Activated naive CD4-positive, alpha-beta T cell treated with anti-CD3 and anti-CD28 coated beads for 36 hours (primary cell): ENCODE results near the gene IKBKG. TPM values are rescaled to one million over a fixed set of nuclear protein-coding genes. Genes with fewer than 3 reads are reported as not detected.
A peak's percentile ranks its signal among the peaks of the same experiment; 100 is the strongest.
"Not testable (repeated sequence)": the region's sequence is repeated elsewhere in the genome, so short reads cannot be mapped to it uniquely, and the experiment has no call there.

ENCODE experiments used
- CTCF ChIA-PET: fragments of 350-600 bp; sonication (Branson Sonifier 250); formaldehyde crosslinking; loops from one replicate; lab custom pipeline; 2021; ENCODE audit warnings: antibody characterized with exemption; lab: Charles Lee
- DNase-seq: peaks from one replicate; pipeline ENCODE4 v3.0.0-alpha.2; 2020
- H3K27ac Mint-ChIP-seq: one replicate; pipeline ENCODE4 v1.8.0; 2021; ENCODE audit warnings: mild to moderate bottlenecking, mixed read lengths
- H3K27me3 Mint-ChIP-seq: one replicate; pipeline ENCODE4 v1.8.0; 2021; ENCODE audit warnings: low read depth, mixed read lengths
- H3K36me3 Mint-ChIP-seq: one replicate; pipeline ENCODE4 v1.8.0; 2021; ENCODE audit warnings: low read depth, mixed read lengths
- H3K4me1 Mint-ChIP-seq: one replicate; pipeline ENCODE4 v1.8.0; 2021; ENCODE audit warnings: low read depth, mixed read lengths
- H3K4me3 Mint-ChIP-seq: one replicate; pipeline ENCODE4 v1.8.0; 2021; ENCODE audit warnings: mild to moderate bottlenecking, moderate library complexity, mixed read lengths
- H3K9me3 Mint-ChIP-seq: one replicate; pipeline ENCODE4 v1.8.0; 2021; ENCODE audit warnings: mixed read lengths
- intact Hi-C: fragments of 100-400 bp; cut with micrococcal nuclease; formaldehyde crosslinking; loops from one replicate; pipeline ENCODE4 v1.15.1; 2023
- total RNA-seq, 2 experiments: library from RNA; stranded (reverse); gene quantifications; one replicate each; pipeline ENCODE4 v1.2.3, GENCODE V29; 2021

The IKBKG gene
- total RNA-seq, 2 experiments from 2014 or later: 42.2 to 42.6 TPM

- H3K27ac Mint-ChIP-seq: no peak overlapping the region
- peaks cover 7% of the 10 kb centered on the region for H3K36me3 Mint-ChIP-seq
- no peaks in the 10 kb centered on the region for H3K9me3 Mint-ChIP-seq
- DNase-seq: no peak
- no peaks in the 10 kb centered on the region for H3K27me3 Mint-ChIP-seq
- intact Hi-C loops: no loop called here
- peaks cover 8% of the 10 kb centered on the region for H3K4me1 Mint-ChIP-seq
- CTCF ChIA-PET: interaction anchor here (0.6 to 0.8 kb wide), 3 partner anchors 42 to 207 kb away, joined by 3 read pairs; no protein-coding TSS in a partner anchor
- H3K4me3 Mint-ChIP-seq: no peak overlapping the region
These were observed 15.8 kb upstream of the IKBKG start for GRCh38 chrX:154531626-154532025.

GRCh38 chrX:154532690-154533089 lies 14.7 kb upstream of the IKBKG start:
- H3K27me3 Mint-ChIP-seq: no peaks in the 10 kb centered on the region
- peaks cover 7% of the 10 kb centered on the region for H3K36me3 Mint-ChIP-seq
- intact Hi-C loops: no loop called here
- CTCF ChIA-PET: interaction anchor here (0.8 to 2.2 kb wide), 3 partner anchors 134 to 159 kb away, joined by 3 to 11 read pairs (median 5); partner anchors contain the start of genes FLNA and RPL10
- H3K9me3 Mint-ChIP-seq: no peaks in the 10 kb centered on the region
- H3K4me1 Mint-ChIP-seq: peaks cover 2% of the 10 kb centered on the region
- H3K4me3 Mint-ChIP-seq: no peak overlapping the region
- no peak for DNase-seq
- H3K27ac Mint-ChIP-seq: no peak overlapping the region

- Mint-ChIP-seq H3K27me3 (no peaks in the 10 kb centered on the region), H3K4me3 (no peak overlapping the region), H3K9me3 (no peaks in the 10 kb centered on the region), H3K36me3 (peaks cover 7% of the 10 kb centered on the region), H3K27ac (peak overlapping the region; percentile 61), H3K4me1 (peaks cover 8% of the 10 kb centered on the region)
- peak; percentile 91 for DNase-seq
- intact Hi-C loops: loop anchor here (1.0 kb wide), 1 partner anchor 163 kb away; no protein-coding TSS in a partner anchor
- CTCF ChIA-PET: interaction anchor here (0.6 to 2.2 kb wide), 7 partner anchors 8 to 418 kb away, joined by 3 to 11 read pairs (median 5); partner anchors contain the start of genes FLNA, RPL10 and SLC10A3
These were observed 12.7 kb upstream of the IKBKG start for GRCh38 chrX:154534526-154535322.

GRCh38 chrX:154535892-154536291 lies 11.5 kb upstream of the IKBKG start:
- peaks cover 7% of the 10 kb centered on the region for H3K36me3 Mint-ChIP-seq
- no peak overlapping the region for H3K4me3 Mint-ChIP-seq
- no peaks in the 10 kb centered on the region for H3K9me3 Mint-ChIP-seq
- H3K27me3 Mint-ChIP-seq: no peaks in the 10 kb centered on the region
- H3K4me1 Mint-ChIP-seq: peaks cover 8% of the 10 kb centered on the region
- CTCF ChIA-PET: interaction anchor here (0.7 to 1.5 kb wide), 4 partner anchors 9 to 163 kb away, joined by 3 to 6 read pairs (median 4); partner anchors contain the start of gene SLC10A3
- DNase-seq: no peak
- intact Hi-C loops: no loop called here
- no peak overlapping the region for H3K27ac Mint-ChIP-seq

GRCh38 chrX:154539077-154539476 lies 8.3 kb upstream of the IKBKG start:
- Mint-ChIP-seq H3K4me1 (peaks cover 28% of the 10 kb centered on the region), H3K27ac (peak overlapping the region; percentile 65), H3K27me3 (no peaks in the 10 kb centered on the region), H3K4me3 (no peak overlapping the region), H3K9me3 (no peaks in the 10 kb centered on the region), H3K36me3 (peaks cover 2% of the 10 kb centered on the region)
- DNase-seq: no peak
- CTCF ChIA-PET: interaction anchor here (0.8 kb wide), 1 partner anchor 8 kb away, joined by 3 read pairs; the partner anchor contains the start of gene IKBKG
- intact Hi-C loops: no loop called here

GRCh38 chrX:154540365-154540764 lies 7.1 kb upstream of the IKBKG start:
- intact Hi-C loops: not testable (repeated sequence)

GRCh38 chrX:154540897-154541535 lies 6.4 kb upstream of the IKBKG start:
- Mint-ChIP-seq H3K27me3 (no peaks in the 10 kb centered on the region), H3K36me3 (peaks cover 3% of the 10 kb centered on the region), H3K9me3 (no peaks in the 10 kb centered on the region), H3K4me1 (peaks cover 43% of the 10 kb centered on the region), H3K4me3 (no peak overlapping the region), H3K27ac (peak overlapping the region; percentile 94)
- intact Hi-C loops: no loop called here
- DNase-seq: no peak
- CTCF ChIA-PET: interaction anchor here (0.5 to 1.7 kb wide), 3 partner anchors 167 to 215 kb away, joined by 4 to 6 read pairs (median 4); partner anchors contain the start of gene FLNA

More at GRCh38 chrX:154540365-154540764, 7.1 kb upstream of the IKBKG start:
- H3K27me3 Mint-ChIP-seq, H3K9me3 Mint-ChIP-seq, H3K27ac Mint-ChIP-seq, DNase-seq, H3K36me3 Mint-ChIP-seq, H3K4me3 Mint-ChIP-seq: not testable (repeated sequence)
- CTCF ChIA-PET: interaction anchor here (1.1 kb wide), 1 partner anchor 167 kb away, joined by 4 read pairs; no protein-coding TSS in a partner anchor
- H3K4me1 Mint-ChIP-seq: peaks cover 37% of the 10 kb centered on the region

GRCh38 chrX:154541589-154541895 lies 5.9 kb upstream of the IKBKG start:
- H3K27ac Mint-ChIP-seq: peak overlapping the region; percentile 94
- peaks cover 46% of the 10 kb centered on the region for H3K4me1 Mint-ChIP-seq

GRCh38 chrX:154541896-154542722 lies 5.3 kb upstream of the IKBKG start:
- peak overlapping the region; percentile 94 for H3K27ac Mint-ChIP-seq
- H3K4me1 Mint-ChIP-seq: peaks cover 46% of the 10 kb centered on the region
- CTCF ChIA-PET: interaction anchor here (1.1 to 1.9 kb wide), 3 partner anchors 15 to 169 kb away, joined by 3 to 8 read pairs (median 6); partner anchors contain the start of gene FLNA
- H3K36me3 Mint-ChIP-seq: peaks cover 4% of the 10 kb centered on the region
- H3K4me3 Mint-ChIP-seq: peak overlapping the region; percentile 74
- intact Hi-C loops: no loop called here
- DNase-seq: peak; percentile 59
- H3K27me3 Mint-ChIP-seq: no peaks in the 10 kb centered on the region
- no peaks in the 10 kb centered on the region for H3K9me3 Mint-ChIP-seq

More at GRCh38 chrX:154541589-154541895, 5.9 kb upstream of the IKBKG start:
- CTCF ChIA-PET: interaction anchor here (1.7 kb wide), 1 partner anchor 168 kb away, joined by 6 read pairs; the partner anchor contains the start of gene FLNA
- Mint-ChIP-seq H3K27me3 (no peaks in the 10 kb centered on the region), H3K36me3 (peaks cover 4% of the 10 kb centered on the region), H3K4me3 (no peak overlapping the region), H3K9me3 (no peaks in the 10 kb centered on the region)
- intact Hi-C loops: no loop called here
- DNase-seq: no peak

- no peaks in the 10 kb centered on the region for H3K27me3 Mint-ChIP-seq
- H3K4me3 Mint-ChIP-seq: peak overlapping the region; percentile 74
- CTCF ChIA-PET: interaction anchor here (0.7 to 1.9 kb wide), 4 partner anchors 16 to 856 kb away, joined by 3 to 8 read pairs (median 4); partner anchors contain the start of gene FLNA
- peaks cover 46% of the 10 kb centered on the region for H3K4me1 Mint-ChIP-seq
- H3K27ac Mint-ChIP-seq: peak overlapping the region; percentile 94
- H3K9me3 Mint-ChIP-seq: no peaks in the 10 kb centered on the region
- DNase-seq: peak; percentile 57
- intact Hi-C loops: no loop called here
- peaks cover 6% of the 10 kb centered on the region for H3K36me3 Mint-ChIP-seq
These were observed 4.5 kb upstream of the IKBKG start for GRCh38 chrX:154542723-154543424.
